DND-41 (cell line): Measurements from ENCODE around the gene RFLNA.

Source experiments
- CTCF ChIP-seq: IDR thresholded peaks from 2 replicates; pipeline ENCODE4 v1.5.1; 2012; ENCODE audit warnings: borderline replicate concordance, low read length, moderate library complexity, mild to moderate bottlenecking; ENCODE audit not compliant: poor library complexity, severe bottlenecking; ENCODE audit errors: extremely low read depth
- EZH2 ChIP-seq: IDR thresholded peaks from 3 replicates; pipeline ENCODE4 v1.6.1; 2012; ENCODE audit warnings: borderline replicate concordance, low read depth, mild to moderate bottlenecking, moderate library complexity, low read length, inconsistent platforms; ENCODE audit not compliant: severe bottlenecking

GRCh38 chr12:124277394-124278241 lies 17.3 kb upstream of the RFLNA start:
- TF ChIP-seq CTCF: no peak
- TF ChIP-seq EZH2: no peak
